SKM-1 (cell line): ENCODE data around the gene F12.

Experiments
- DNase-seq: peaks from one replicate; lab custom pipeline; 2025; ENCODE audit not compliant: unreplicated experiment; lab: John Stamatoyannopoulos, UW

F12 gene

GRCh38 chr5:177446200-177447065 lies 37.1 kb upstream of the F12 start, which contains the start of gene PRR7:
PRR7 (plus strand) TSS chr5:177446814; CDS start chr5:177455068, 8,254 bp downstream.
- DNase-seq = peak; percentile 32

- DNase-seq = no peak
These were observed 36.5 kb upstream of the F12 start for GRCh38 chr5:177445917-177446199.

- DNase-seq = no peak
These were observed 35.9 kb upstream of the F12 start for GRCh38 chr5:177445052-177445916.

DNA sequence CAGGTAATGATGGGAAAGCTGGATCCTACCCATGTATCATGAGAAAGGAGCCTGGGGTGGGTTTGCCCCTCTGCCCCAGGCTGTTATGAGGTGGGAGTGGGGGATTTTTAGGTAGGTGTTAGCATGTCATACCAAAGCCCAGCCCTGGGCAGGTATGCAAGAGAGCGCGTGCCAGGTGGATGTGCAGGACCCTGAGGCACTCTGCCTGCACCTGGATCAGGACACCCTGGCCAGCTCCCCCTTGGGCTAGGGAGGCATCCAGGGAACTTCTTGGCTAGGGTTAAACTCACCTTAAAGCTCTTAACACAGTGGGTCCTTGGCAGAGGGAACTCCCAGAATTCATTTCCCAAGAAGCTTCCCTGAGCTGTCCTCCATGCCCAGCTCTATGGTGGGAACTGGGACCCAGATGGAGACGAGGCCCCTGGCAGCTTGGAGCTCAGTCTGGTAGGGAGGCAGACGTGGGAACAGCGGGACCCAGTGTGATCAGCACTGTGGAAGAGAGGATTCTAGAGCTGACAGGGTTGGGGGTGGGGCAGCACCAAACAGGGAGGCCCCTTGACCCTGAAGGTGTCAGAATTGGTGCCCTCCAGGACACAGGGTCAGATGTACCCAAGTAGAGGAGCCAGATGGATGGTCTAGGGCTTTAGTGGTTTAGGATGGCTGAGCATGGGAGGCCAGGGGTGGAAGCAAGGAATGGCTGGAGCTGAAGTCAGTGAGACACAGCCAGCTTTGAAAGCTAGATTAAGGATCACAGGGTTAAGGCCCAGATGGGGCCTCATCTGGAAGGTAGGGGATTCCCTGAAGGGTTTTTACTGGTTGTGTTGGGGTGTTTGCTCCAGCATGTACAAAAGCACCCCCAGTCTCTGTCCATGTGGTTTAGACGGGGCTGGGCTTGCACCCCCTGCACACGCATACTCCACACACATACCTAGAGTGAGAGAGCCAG lies 35.0 kb upstream of the F12 start:
- DNase-seq = no peak

DNA sequence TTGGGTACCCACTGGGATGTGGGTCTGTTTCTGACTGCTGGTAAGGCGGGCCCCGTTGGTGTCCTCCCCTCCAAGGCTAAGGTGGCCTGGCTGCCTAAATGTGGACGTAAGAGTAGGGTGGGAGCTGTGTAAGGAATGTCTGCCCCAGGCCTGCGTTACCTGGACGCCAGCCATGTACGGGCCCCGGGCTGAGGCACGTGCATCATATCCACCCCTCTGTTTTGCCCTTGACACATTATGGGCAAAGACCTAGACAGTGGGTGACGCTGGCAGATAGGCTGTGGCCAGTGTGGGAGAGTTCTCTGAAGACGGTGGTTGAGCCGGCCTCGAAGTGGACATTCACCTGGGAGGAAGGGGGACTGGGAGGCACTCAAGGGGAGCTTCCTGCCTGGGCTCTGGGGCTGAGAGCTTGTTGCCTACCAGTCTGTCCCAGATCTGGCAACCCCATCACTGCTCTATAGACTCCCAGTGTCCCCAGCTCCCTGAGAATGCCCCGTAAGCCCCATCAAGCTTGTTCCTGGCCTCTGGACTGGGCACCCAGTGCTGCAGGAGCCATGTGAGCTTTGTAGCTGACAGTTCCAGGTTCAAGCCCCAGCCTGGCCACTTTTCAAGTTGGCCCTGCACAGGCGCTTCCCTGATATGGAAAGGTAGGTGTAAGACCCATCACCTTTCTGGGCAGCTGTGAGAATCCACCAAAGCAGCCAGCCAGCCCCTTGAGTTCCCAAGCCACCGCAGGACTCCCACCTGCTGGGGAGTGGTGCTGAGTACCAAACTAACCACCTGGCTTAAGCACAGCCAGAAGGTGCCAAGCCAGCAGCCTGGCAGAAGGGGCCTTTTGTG lies 34.0 kb upstream of the F12 start:
- no peak for DNase-seq

- DNase-seq = no peak
These were observed 32.9 kb upstream of the F12 start for GRCh38 chr5:177442066-177442826.

DNA sequence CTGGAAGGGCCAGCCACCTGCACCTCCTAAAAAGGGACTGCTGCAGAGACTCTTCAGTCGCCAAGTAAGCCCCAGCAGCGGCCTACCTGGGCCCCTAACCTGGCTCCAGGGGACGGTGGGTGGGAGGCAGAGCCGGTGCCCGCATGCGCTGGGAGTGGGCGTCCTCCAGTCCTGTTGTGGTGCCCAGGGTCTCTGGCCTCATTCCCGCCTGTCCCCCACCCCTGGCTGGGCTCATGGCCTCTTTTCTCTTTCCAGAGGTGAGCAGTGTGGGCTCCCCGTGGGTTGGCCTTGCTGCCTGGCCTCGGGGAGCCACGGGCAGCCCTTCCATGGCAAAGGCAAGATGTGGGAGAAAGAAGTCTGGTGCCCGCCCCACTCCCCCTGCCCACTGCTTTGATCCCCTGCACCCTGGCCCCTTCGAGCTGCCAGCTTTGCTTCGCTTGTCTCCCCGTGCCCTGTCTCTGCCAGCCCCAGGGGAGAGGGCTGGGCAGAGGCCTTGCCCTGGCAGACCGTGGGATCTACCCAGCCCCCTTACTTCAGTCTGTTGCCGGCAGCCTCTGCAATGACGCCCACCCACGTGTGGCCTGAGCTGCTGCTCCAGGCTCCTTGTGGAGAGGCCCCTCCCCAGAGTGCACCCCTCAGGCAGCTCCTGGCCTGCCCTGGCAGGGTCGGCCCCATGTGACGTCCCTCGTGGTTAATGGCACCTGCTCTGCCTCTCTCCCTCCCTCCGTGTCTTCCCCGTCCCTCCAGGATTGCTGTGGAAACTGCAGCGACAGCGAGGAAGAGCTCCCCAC lies 31.8 kb upstream of the F12 start:
- no peak for DNase-seq

- no peak for DNase-seq
These were observed 31.0 kb upstream of the F12 start for GRCh38 chr5:177440211-177440989.

DNA sequence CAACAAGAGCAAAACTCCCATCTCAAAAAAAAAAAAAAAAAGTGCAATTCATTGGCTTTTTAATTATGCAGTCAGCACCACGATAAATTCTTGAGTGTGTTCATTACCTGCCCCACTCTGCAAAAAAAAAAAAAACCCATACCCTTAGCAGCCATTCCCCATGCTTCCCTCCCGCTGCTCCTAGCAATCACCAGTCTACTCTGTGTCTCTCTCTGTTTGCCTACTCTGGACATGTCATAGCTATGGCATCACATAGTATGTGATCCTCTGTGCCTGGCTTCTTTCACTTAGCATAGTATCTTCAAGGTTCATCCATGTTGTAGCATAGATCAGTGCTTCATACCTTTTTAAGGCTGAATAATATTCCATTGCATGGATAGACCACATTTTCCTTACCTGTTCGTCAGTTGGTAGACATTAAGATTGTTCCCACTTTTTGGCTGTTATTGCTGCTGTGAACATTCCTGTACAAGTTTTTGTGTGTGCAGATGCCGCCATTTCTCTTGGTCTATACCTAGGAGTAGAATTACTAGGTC lies 30.2 kb upstream of the F12 start:
- no peak for DNase-seq

DNA sequence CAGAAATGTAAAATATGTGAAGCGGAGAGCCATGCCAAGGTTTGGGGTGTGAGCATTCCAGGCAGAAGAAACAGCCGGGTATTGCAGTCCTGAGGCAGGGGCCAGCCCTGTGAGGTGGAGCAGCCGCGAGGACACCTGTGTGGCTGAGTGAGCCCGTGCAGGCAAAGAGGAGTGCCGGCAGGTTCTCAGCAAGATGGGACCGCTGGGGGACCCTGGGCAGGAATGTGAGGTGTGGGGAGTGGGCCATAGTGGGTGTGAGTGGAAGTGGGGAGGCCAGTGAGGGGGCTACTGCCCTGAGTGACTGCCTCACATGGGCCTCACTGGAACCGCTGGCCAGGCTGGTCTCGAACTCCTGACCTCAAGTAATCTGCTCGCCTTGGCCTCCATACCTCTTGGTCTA lies 29.1 kb upstream of the F12 start:
- DNase-seq = no peak

DNA sequence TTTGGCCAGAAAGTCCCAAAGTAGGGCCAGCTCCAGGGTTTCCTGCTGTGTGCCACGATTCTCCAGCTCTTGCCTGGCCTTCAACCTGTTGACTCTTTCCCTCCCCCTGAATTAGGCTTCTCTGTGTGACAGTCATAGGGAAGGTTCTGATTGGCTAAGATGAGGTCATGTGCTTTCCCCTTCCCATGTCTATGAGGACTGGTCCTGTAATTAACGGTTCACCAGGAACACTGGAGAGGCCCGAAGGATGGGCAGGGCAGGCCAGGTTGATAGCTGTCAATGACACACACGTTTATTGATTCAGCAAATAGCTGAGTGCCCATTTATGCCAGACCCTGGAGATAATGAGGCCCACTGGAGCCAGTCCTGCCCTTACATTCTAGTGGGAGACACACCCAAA lies 28.3 kb upstream of the F12 start:
- DNase-seq = no peak

DNA sequence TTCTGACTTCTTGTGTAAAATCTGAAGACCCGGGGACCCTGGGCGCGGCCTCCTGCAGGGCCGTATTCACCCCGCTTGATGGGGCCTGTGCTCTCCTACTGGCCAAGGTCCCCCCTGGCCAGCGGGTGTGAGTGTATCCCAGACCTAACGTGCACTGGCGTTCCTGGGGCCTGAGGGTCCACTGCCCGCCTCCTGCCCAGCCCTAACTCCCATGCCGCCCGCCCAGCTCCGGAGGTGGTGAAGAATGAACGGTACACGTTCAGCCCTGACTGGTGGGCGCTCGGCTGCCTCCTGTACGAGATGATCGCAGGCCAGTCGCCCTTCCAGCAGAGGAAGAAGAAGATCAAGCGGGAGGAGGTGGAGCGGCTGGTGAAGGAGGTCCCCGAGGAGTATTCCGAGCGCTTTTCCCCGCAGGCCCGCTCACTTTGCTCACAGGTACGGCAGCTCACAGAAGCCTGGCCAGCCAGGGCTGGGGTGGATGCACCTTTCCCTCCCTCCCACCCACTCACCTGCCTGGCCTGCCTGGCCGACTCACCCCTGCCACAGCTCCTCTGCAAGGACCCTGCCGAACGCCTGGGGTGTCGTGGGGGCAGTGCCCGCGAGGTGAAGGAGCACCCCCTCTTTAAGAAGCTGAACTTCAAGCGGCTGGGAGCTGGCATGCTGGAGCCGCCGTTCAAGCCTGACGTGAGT lies 26.6 kb upstream of the F12 start:
- no peak for DNase-seq

DNA sequence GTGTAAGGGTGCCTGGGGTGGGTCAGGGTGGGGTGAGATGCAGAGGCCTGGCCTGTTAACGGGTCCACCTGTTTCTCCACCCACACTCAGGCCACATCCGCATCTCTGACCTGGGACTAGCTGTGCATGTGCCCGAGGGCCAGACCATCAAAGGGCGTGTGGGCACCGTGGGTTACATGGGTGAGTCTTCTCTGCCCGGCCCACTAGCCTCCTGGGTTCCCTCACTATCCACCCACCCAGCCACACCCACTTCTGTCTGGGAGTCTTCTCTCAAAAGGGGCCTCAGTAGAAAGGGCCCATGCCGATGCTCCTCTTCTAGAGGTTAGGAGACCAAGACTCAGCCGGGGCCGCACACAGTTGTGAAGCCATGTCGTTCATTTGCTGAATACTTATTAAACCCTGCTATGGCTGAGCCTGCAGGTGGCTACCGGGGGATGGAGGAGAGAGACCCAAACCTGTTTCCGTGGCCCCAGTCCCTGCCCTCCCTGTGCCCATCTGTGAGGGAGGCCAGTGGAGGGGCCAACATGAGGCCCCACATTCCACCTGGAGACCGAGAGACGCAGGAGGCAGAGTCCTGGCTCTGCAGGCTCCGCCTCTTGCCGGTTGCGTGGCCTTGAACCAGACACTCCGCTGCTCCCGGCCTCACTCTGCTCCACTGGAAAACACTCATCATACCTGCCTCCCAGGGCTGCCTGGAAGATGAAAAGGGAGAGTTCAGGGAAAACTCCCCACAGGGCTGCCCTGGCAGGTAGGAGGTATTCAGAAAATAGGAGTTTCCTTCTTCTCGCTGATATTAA lies 25.8 kb upstream of the F12 start:
- DNase-seq = no peak

GRCh38 chr5:177434437-177434836 lies 25.1 kb upstream of the F12 start:
- DNase-seq = no peak

DNA sequence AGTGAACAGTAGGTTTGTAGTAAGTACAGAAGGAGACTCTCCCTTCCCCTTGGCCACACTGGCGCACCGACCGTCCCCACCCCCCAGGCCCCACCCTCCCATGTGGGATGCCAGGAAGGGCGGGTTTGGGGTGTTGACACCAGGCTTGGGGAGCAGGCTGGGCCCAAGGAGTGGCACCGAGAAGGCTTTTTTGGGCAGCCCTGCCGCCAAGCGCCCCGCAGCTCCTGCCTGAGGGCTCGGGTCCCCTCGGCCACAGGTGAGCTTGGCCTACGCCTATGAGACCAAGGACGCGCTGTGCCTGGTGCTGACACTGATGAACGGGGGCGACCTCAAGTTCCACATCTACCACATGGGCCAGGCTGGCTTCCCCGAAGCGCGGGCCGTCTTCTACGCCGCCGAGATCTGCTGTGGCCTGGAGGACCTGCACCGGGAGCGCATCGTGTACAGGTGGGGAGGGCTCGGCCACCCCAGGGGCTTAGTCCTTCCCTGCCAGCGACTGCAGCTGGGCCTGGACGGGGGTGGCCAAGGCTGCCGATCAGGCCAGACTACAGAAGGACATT lies 24.4 kb upstream of the F12 start:
- no peak for DNase-seq
